Stimulated activated CD4-positive, alpha-beta T cell treated with anti-CD3 and anti-CD28 coated beads, TNF-alpha, amount 100 ng/mL, for 48 hours (primary cell): ENCODE results near the gene CPEB4.

ENCODE experiments used
- DNase-seq, 3 donors: peaks; one replicate each; pipeline ENCODE4 v3.0.0-alpha.2; 2020; ENCODE audit warnings: low read depth in 3 of 3

The CPEB4 gene

GRCh38 chr5:173941758-173942401 is 53.7 kb downstream of the CPEB4 start:
- no peak for DNase-seq

GRCh38 chr5:173944511-173944910 is 56.4 kb downstream of the CPEB4 start:
- no peak for DNase-seq

GRCh38 chr5:173945160-173945559 is 57.0 kb downstream of the CPEB4 start:
- DNase-seq: no peak

GRCh38 chr5:173946323-173946722 is 58.2 kb downstream of the CPEB4 start:
- DNase-seq: no peak

- no peak for DNase-seq
These were observed 62.7 kb downstream of the CPEB4 start for GRCh38 chr5:173950829-173951228.

- DNase-seq: no peak
These were observed 65.5 kb downstream of the CPEB4 start for GRCh38 chr5:173953528-173954090.

- DNase-seq: no peak
These were observed 66.7 kb downstream of the CPEB4 start for GRCh38 chr5:173954671-173955521.

GRCh38 chr5:173960986-173961385 is 72.8 kb downstream of the CPEB4 start:
- no peak for DNase-seq

GRCh38 chr5:173961418-173961817 is 73.3 kb downstream of the CPEB4 start:
- DNase-seq: no peak

- no peak for DNase-seq
These were observed 74.4 kb downstream of the CPEB4 start for GRCh38 chr5:173962436-173962972.

GRCh38 chr5:173963182-173963838 is 75.2 kb downstream of the CPEB4 start:
- DNase-seq: no peak

GRCh38 chr5:173963867-173964441 is 75.8 kb downstream of the CPEB4 start:
- no peak for DNase-seq

GRCh38 chr5:173964506-173964905 is 76.4 kb downstream of the CPEB4 start:
- DNase-seq: no peak

GRCh38 chr5:173967241-173967640 is 79.1 kb downstream of the CPEB4 start:
- no peak for DNase-seq

GRCh38 chr5:173968154-173968797 is 80.1 kb downstream of the CPEB4 start:
- no peak for DNase-seq

GRCh38 chr5:173969167-173970049 is 81.3 kb downstream of the CPEB4 start:
- no peak for DNase-seq

- DNase-seq: no peak
These were observed 82.9 kb downstream of the CPEB4 start for GRCh38 chr5:173970878-173971650.

- DNase-seq: no peak
These were observed 83.7 kb downstream of the CPEB4 start for GRCh38 chr5:173971681-173972345.

GRCh38 chr5:173972607-173972924 is 84.4 kb downstream of the CPEB4 start:
- DNase-seq: no peak
